BE2C (cell line): ENCODE results near the gene C11orf91.

ENCODE experiments used
- DNase-seq: peaks from one replicate; pipeline ENCODE4 v3.0.0-alpha.2; 2020
- H3K27me3 ChIP-seq: fragments of 250-450 bp; sonication (Bioruptor Pico); 2 replicates; pipeline ENCODE4 v1.5.1; 2020; ENCODE audit warnings: mild to moderate bottlenecking
- H3K36me3 ChIP-seq: fragments of 250-450 bp; sonication (Bioruptor Pico); 2 replicates; pipeline ENCODE4 v1.5.1; 2020; ENCODE audit warnings: mild to moderate bottlenecking
- H3K4me1 ChIP-seq: fragments of 250-450 bp; sonication (Bioruptor Pico); 2 replicates; pipeline ENCODE4 v1.5.1; 2020
- H3K4me3 ChIP-seq: 2 replicates; pipeline ENCODE4 v1.5.1; 2011; ENCODE audit warnings: low read depth, low read length
- H3K9me3 ChIP-seq: fragments of 250-450 bp; sonication (Bioruptor Pico); 2 replicates; pipeline ENCODE4 v1.5.1; 2020
- TF ChIP-seq, protein P1 (sequence below): IDR thresholded peaks from 2 replicates; pipeline ENCODE4 v1.5.1; 2012; ENCODE audit warnings: mild to moderate bottlenecking, low read depth, low read length

C11orf91 gene

DNA sequence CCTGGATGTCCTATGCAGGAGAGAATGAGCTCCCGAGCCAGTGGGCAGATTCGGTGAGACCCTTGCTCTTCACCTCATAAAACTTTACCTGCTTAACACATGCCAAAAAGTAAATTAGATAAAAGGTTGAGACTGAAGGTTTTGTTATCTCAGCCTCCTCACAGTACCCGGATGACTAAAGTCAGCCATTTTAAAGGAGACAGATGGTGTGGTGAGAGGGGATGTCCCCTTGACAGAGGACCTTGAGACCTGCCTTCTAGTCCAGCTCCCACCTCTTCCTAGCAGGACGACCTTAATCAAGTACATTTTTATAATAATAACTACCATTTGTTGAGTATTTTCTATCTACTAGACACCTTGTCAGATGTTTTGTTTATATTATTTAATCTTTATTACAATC, 39.7 kb downstream of the C11orf91 start:
- H3K4me3 ChIP-seq = no peak overlapping the region
- H3K4me1 ChIP-seq = no peaks in the 10 kb centered on the region

DNA sequence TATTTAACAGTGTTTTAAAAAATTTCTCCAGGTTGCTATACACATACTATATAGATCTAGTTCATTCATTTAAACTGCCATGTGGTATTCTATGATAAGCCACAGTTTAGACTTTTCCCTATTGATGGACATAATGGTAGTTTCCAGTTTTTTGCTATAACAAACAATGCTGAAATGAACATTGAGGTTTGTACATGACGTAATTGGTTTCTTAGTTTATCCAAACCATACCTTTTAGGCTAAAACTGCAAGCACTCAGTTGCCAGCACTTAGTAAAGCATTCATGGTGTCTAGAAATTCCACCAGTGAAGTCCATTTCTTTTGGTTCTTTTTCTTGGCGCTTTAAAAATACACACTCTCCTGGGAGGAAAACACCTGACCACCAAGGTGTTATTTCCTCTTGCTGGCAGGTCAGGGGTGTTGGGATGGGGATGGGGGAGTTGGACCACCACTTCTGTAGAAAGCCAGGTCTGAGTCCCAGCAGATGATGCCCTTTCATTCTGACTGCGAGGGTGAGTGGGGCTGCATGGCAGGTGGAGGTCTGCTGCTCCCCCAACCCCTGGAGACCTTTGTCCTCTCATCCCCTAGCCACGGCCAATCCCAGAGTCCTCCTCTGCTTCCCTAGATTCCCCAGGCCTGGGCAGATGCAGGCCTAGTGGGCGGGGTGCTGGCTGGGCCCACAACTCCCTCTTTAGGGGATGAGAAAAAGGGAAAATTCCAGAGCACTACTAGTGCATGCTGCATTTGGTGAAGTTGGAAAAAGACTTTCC, 41.1 kb downstream of the C11orf91 start:
- DNase-seq = no peak
- H3K4me1 ChIP-seq = no peaks in the 10 kb centered on the region
- H3K27me3 ChIP-seq = no peaks in the 10 kb centered on the region
- H3K4me3 ChIP-seq = no peak overlapping the region
- no peaks in the 10 kb centered on the region for H3K9me3 ChIP-seq
- TF ChIP-seq, protein P1, sequence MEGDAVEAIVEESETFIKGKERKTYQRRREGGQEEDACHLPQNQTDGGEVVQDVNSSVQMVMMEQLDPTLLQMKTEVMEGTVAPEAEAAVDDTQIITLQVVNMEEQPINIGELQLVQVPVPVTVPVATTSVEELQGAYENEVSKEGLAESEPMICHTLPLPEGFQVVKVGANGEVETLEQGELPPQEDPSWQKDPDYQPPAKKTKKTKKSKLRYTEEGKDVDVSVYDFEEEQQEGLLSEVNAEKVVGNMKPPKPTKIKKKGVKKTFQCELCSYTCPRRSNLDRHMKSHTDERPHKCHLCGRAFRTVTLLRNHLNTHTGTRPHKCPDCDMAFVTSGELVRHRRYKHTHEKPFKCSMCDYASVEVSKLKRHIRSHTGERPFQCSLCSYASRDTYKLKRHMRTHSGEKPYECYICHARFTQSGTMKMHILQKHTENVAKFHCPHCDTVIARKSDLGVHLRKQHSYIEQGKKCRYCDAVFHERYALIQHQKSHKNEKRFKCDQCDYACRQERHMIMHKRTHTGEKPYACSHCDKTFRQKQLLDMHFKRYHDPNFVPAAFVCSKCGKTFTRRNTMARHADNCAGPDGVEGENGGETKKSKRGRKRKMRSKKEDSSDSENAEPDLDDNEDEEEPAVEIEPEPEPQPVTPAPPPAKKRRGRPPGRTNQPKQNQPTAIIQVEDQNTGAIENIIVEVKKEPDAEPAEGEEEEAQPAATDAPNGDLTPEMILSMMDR = no peak
- H3K36me3 ChIP-seq = no peaks in the 10 kb centered on the region

More for the DNA sequence above, 39.7 kb downstream of the C11orf91 start:
- TF ChIP-seq, protein P1 = no peak
- H3K36me3 ChIP-seq = no peaks in the 10 kb centered on the region
- H3K27me3 ChIP-seq = no peaks in the 10 kb centered on the region
- H3K9me3 ChIP-seq = no peaks in the 10 kb centered on the region
- no peak for DNase-seq

DNA sequence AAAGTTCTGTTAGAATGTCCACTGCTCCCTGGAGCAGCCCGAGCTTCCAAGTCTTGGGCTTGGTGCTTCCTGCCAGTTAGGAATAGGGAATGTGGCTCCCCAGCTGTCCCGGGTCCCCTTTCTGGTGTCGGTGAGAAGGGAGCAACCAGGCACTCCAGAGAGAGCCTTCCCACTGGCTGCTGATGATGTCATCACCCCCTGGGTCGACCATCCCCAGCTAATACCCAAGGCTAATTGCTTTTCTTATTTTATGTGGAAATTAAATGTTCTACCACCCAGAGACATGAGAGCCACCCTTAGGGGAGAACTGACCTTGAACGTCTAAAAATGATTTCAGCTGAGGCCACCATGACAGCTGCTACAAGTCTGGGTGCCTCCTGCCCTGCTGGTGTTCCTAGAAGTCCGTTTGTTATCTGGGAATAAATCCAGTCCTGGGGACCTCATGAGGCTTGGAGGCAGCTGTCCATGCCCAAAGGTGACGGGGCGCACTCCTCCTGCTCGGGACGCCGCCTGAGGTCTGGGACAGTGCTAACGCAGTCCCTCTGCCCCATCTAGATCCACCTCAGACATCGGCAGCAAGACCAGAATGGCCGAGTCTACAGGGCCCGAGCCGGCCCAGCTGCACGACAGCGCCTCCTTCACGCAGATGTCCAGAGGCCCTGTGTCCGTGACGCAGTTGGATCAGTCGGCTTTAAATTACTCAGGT, 42.3 kb downstream of the C11orf91 start:
- Histone ChIP-seq H3K9me3 (no peaks in the 10 kb centered on the region), H3K4me3 (no peak overlapping the region), H3K36me3 (no peaks in the 10 kb centered on the region), H3K4me1 (no peaks in the 10 kb centered on the region), H3K27me3 (no peaks in the 10 kb centered on the region)
- no peak for DNase-seq
- TF ChIP-seq, protein P1 = no peak

DNA sequence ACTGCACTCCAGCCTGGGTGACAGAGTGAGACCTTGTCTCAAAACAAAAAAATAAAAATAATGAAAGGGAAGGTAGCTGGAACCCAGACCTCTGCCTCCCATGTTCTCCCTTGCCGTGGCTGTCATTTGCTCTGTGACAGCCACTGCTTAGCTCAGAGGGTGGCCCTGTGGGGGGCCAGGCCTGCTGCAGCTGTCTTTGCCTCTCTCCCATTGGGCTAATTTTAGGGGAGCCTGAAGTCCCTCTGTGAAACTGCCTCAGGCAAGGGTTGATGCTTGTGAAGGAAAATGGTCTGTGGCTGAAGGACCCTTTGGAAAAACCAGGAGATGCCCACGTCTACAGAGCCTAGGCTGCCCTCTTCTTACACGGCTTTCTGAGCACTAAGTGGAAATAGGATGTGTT, 42.9 kb downstream of the C11orf91 start:
- Histone ChIP-seq H3K36me3 (no peaks in the 10 kb centered on the region), H3K4me1 (no peaks in the 10 kb centered on the region), H3K4me3 (no peak overlapping the region), H3K9me3 (no peaks in the 10 kb centered on the region), H3K27me3 (no peaks in the 10 kb centered on the region)
- no peak for DNase-seq
- TF ChIP-seq, protein P1 = no peak

DNA sequence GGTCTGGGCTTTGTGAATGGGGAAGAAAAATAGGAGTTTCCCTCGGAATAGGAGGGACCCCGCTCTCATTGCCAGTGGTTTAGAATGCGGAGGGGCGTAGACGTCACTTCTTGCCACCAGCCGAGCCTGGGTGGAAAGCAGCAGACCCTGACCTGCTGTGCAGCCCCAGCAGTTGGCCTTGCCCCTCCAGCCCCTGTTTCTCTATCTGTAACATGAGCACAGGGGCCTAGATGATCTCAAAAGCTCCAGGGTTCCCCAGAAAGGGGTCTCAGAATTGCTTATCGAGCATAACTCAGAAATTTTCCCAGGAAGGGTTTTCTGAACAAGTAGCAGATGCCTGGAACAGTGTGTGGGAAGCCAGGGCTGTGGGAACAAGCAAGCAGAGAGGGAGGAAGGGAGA, 43.9 kb downstream of the C11orf91 start:
- TF ChIP-seq, protein P1 = no peak
- Histone ChIP-seq H3K36me3 (no peaks in the 10 kb centered on the region), H3K27me3 (no peaks in the 10 kb centered on the region), H3K4me3 (no peak overlapping the region), H3K4me1 (no peaks in the 10 kb centered on the region), H3K9me3 (no peaks in the 10 kb centered on the region)
- no peak for DNase-seq
